Right atrium auricular region (tissue), 2 donors: Measurements from ENCODE around the gene PTGS1. TPM values are rescaled to one million over a fixed set of nuclear protein-coding genes. Genes with fewer than 3 reads are reported as not detected.

Source experiments
- DNase-seq: peaks from one replicate; pipeline ENCODE4 v3.0.0-alpha.2; 2019; ENCODE audit warnings: low spot score
- H3K27ac ChIP-seq, 2 donors: fragments of 200-600 bp; sonication (generic); 1 replicate in 1 of 2; 2 replicates in 1 of 2; pipeline ENCODE4 v1.5.1; 2016 to 2019
- H3K27me3 ChIP-seq, 2 donors: fragments of 200-600 bp; sonication (generic); one replicate each; pipeline versions ENCODE4 v1.5.1 to v1.6.0; 2017 to 2019
- H3K36me3 ChIP-seq: fragments of 200-600 bp; sonication (generic); one replicate; pipeline ENCODE4 v1.5.1; 2016
- H3K4me1 ChIP-seq, 2 donors: fragments of 200-600 bp; sonication (generic); one replicate each; pipeline versions ENCODE4 v1.5.1 to v1.6.0; 2017 to 2019
- H3K4me3 ChIP-seq, 2 donors: fragments of 200-600 bp; sonication (generic); 1 replicate in 1 of 2; 2 replicates in 1 of 2; pipeline ENCODE4 v1.5.1; 2017 to 2019; ENCODE audit warnings: mild to moderate bottlenecking in 1 of 2, moderate library complexity in 1 of 2
- H3K9me3 ChIP-seq, 2 donors: fragments of 200-600 bp; sonication (generic); one replicate each; pipeline ENCODE4 v1.5.1; 2019
- total RNA-seq, 2 donors: library from RNA; depleted of rRNA; stranded (reverse); fragments of >200 nt; gene quantifications; one replicate each; pipeline ENCODE4 v1.1.0, GENCODE V29; 2016
- TF ChIP-seq, protein P1 (sequence below), 2 donors: fragments of 200-600 bp; sonication (generic); IDR thresholded peaks; one replicate each; pipeline ENCODE4 v1.5.1; 2019; ENCODE audit warnings: antibody characterized with exemption in 2 of 2

PTGS1 gene
- total RNA-seq, 2 donors from 2014 or later: 14.6 to 46.0 TPM

DNA sequence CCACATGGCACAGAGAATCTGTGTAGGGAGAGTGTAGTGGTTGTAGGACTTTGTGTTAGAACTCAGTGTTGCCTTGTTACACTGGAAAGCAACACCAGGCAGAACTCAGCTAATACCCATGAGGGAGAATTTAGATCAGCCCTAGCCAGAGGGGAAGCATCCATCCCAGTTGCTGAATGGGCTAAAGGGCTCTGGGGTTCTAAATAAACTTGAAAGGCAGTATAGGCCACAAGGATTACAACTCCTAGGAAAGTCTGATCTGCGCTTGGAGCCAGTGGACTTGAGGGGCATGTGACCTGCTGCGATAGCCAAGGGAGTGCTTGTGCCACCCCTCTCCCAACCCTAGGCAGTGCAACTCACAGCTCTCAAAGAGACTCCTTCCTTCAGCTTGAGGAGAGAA is 26.9 kb downstream of the PTGS1 start:
- Histone ChIP-seq H3K4me3 (no peak overlapping the region), H3K9me3 (no peaks in the 10 kb centered on the region), H3K36me3 (no peaks in the 10 kb centered on the region), H3K4me1 (peaks cover 0 to 15% of the 10 kb centered on the region in 2 donors), H3K27me3 (no peaks in the 10 kb centered on the region), H3K27ac (no peak overlapping the region)
- DNase-seq: no peak
- TF ChIP-seq, protein P1, sequence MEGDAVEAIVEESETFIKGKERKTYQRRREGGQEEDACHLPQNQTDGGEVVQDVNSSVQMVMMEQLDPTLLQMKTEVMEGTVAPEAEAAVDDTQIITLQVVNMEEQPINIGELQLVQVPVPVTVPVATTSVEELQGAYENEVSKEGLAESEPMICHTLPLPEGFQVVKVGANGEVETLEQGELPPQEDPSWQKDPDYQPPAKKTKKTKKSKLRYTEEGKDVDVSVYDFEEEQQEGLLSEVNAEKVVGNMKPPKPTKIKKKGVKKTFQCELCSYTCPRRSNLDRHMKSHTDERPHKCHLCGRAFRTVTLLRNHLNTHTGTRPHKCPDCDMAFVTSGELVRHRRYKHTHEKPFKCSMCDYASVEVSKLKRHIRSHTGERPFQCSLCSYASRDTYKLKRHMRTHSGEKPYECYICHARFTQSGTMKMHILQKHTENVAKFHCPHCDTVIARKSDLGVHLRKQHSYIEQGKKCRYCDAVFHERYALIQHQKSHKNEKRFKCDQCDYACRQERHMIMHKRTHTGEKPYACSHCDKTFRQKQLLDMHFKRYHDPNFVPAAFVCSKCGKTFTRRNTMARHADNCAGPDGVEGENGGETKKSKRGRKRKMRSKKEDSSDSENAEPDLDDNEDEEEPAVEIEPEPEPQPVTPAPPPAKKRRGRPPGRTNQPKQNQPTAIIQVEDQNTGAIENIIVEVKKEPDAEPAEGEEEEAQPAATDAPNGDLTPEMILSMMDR (IDR thresholded peaks at IDR 0.05): no peak

DNA sequence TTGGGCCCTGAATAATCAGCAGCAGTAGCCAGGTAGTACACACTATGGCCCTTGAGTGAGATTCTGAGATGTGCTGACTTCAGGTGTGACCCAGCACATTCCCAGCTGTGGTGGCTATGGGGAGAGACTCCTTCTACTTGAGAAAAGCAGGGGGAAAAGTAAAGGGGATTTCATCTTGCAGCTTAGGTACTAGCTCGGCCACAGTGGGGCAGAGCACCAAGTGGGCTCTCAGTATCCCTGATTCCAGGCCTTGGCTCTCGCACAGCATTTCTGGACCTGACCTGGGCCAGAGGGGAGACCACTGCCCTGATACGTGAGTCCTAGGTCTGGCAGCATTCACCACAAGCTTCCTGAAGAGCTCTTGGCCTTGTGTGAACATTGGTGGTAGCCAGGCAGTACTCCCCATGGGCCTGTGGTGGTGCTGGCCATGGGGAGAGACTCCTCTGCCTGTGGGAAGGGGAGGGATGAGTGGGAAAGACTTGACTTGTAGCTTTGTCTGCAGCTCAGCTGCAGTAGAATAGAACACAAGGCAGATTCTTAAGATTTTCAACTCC is 27.6 kb downstream of the PTGS1 start:
- TF ChIP-seq, protein P1 (IDR thresholded peaks at IDR 0.05): no peak
- no peaks in the 10 kb centered on the region for H3K9me3 ChIP-seq
- no peak overlapping the region for H3K4me3 ChIP-seq

DNA sequence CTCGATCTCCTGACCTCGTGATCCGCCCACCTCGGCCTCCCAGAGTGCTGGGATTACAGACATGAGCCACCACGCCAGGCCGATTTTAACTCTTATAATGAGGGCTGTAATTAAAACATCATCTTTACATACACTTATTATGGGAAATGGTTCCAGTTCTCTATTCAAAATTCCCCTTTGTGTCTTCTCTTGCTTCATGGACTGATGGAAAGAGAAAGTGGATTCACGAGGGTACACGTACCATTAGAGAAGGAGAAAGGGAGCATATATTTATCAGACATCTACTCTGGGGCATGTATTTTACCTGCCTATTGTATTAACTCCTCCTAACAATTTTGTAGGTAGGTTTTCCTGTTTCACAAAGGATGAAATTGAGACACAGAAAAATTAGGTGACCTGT is 31.1 kb downstream of the PTGS1 start:
- TF ChIP-seq, protein P1 (IDR thresholded peaks at IDR 0.05): no peak
- Histone ChIP-seq H3K4me1 (no peaks in the 10 kb centered on the region), H3K36me3 (no peaks in the 10 kb centered on the region), H3K27me3 (no peaks in the 10 kb centered on the region), H3K9me3 (no peaks in the 10 kb centered on the region), H3K27ac (no peak overlapping the region), H3K4me3 (no peak overlapping the region)
- DNase-seq: no peak

More for the DNA sequence above, 27.6 kb downstream of the PTGS1 start:
- Histone ChIP-seq H3K27me3 (no peaks in the 10 kb centered on the region), H3K27ac (no peak overlapping the region), H3K36me3 (no peaks in the 10 kb centered on the region), H3K4me1 (peaks cover 0 to 15% of the 10 kb centered on the region in 2 donors)
- no peak for DNase-seq

DNA sequence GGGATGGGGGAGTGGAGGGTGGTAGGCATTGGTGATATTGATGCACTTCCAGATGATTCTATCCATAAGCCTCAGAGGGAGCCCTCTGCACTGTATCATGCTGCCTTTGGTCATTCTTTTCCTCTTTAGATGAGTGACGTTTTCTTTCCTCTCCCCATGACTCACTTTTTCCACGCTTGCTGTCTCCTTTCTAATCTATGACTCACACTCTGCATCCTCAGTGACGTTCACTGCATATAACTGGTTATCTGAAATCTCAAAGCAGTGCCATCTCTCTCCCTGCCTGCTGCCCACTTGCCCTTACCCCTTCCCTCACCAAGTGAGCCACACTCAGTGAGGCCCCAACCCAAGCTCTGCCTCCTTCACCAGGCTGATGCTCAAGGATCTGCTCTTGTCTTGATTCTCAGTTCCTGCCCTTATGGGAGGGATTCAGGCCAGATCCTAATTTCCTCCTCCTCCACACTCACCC is 31.6 kb downstream of the PTGS1 start:
- Histone ChIP-seq H3K4me1 (no peaks in the 10 kb centered on the region), H3K36me3 (no peaks in the 10 kb centered on the region), H3K4me3 (no peak overlapping the region), H3K27me3 (no peaks in the 10 kb centered on the region), H3K27ac (no peak overlapping the region), H3K9me3 (no peaks in the 10 kb centered on the region)
- TF ChIP-seq, protein P1 (IDR thresholded peaks at IDR 0.05): no peak
- no peak for DNase-seq

- Histone ChIP-seq H3K27me3 (no peaks in the 10 kb centered on the region), H3K27ac (no peak overlapping the region), H3K4me3 (no peak overlapping the region), H3K9me3 (no peaks in the 10 kb centered on the region), H3K4me1 (no peaks in the 10 kb centered on the region), H3K36me3 (no peaks in the 10 kb centered on the region)
- DNase-seq: no peak
- TF ChIP-seq, protein P1 (IDR thresholded peaks at IDR 0.05): no peak
Observed at GRCh38 chr9:122402874-122403273, 32.0 kb downstream of the PTGS1 start.
